Heart right ventricle (tissue), 16 donors: Measurements from ENCODE around the gene SLC12A6. TPM values are rescaled to one million over a fixed set of nuclear protein-coding genes. Genes with fewer than 3 reads are reported as not detected.

Experiments
- ATAC-seq, 8 donors: fragments of 200-7000 bp; cut with Tn5 transposase; one replicate each; pipeline ENCODE4 v1.9.1; 2020; ENCODE audit warnings: mild to moderate bottlenecking in 8 of 8, moderate library complexity in 8 of 8, moderate number of reproducible peaks in 1 of 8
- DNase-seq, 2 donors: peaks; one replicate each; pipeline ENCODE4 v3.0.0-alpha.2; 2020
- H3K27ac ChIP-seq, 10 donors: fragments of 200-600 bp; sonication (generic) in 2 of 10; one replicate each; pipeline versions ENCODE4 v1.5.0 to v1.8.0; 2020 to 2022; ENCODE audit warnings: mild to moderate bottlenecking in 3 of 10
- H3K27me3 ChIP-seq, 7 donors: fragments of 200-600 bp; one replicate each; pipeline ENCODE4 v1.8.0; 2021 to 2022; ENCODE audit warnings: mild to moderate bottlenecking in 2 of 7
- H3K36me3 ChIP-seq, 9 donors: fragments of 200-600 bp; sonication (generic) in 1 of 9; one replicate each; pipeline versions ENCODE4 v1.5.0 to v1.8.0; 2020 to 2022; ENCODE audit warnings: mild to moderate bottlenecking in 2 of 9
- H3K4me1 ChIP-seq, 9 donors: fragments of 200-600 bp; sonication (generic) in 1 of 9; one replicate each; pipeline versions ENCODE4 v1.5.0 to v1.8.0; 2020 to 2022; ENCODE audit warnings: mild to moderate bottlenecking in 4 of 9
- H3K4me3 ChIP-seq, 10 donors: fragments of 200-600 bp; sonication (generic) in 2 of 10; one replicate each; pipeline versions ENCODE4 v1.5.0 to v1.8.0; 2020 to 2022; ENCODE audit warnings: mild to moderate bottlenecking in 7 of 10, moderate library complexity in 2 of 10
- H3K9me3 ChIP-seq, 11 donors: fragments of 200-600 bp in 10 of 11; sonication (generic) in 2 of 11; one replicate each; pipeline versions ENCODE4 v1.5.0 to v1.8.0; 2013 to 2022; ENCODE audit warnings: mild to moderate bottlenecking in 2 of 11, control low read depth in 1 of 11, moderate library complexity in 1 of 11
- WGBS, 2 donors: extraction: QIAGEN DNeasy Blood & Tissue Kit; methylation state at CpG; one replicate each; pipeline ENCODE4 v1.1.7; 2013; ENCODE audit warnings: inconsistent platforms in 1 of 2; 5-methylcytosine and 5-hydroxymethylcytosine counted together
- intact Hi-C, 10 donors: fragments of 100-400 bp; cut with DNase I; formaldehyde crosslinking; loops; one replicate each; pipeline versions ENCODE4 v1.11.1 to v1.14.2; 2022
- polyA plus RNA-seq, 2 donors: library from polyadenylated mRNA; stranded (reverse); fragments of 200-250 nt; gene quantifications; one replicate each; pipeline ENCODE4 v1.2.3, GENCODE V29; 2013
- total RNA-seq, 10 donors: library from RNA; stranded (reverse); fragmentation: NEBNext Ultra II Directional in 3 of 10; extraction: Animal tissue kit (Norgen Biotek cat#: 25700) in 3 of 10; gene quantifications; one replicate each; pipeline versions ENCODE4 v1.2.1 to v1.2.4, GENCODE V29; 2021 to 2023
- TF ChIP-seq, protein P1 (sequence below), 9 donors: fragments of 200-600 bp; sonication (generic) in 2 of 9; IDR thresholded peaks; one replicate each; pipeline versions ENCODE4 v1.5.0 to v1.8.0; 2021 to 2022; ENCODE audit warnings: antibody characterized with exemption in 9 of 9, mild to moderate bottlenecking in 5 of 9, moderate library complexity in 1 of 9
- donor health status: Arrhythmogenic right ventricular cardiomyopathy.
- donor health status: ischemic (EF 13 %, LVEDD 7.1; RV severe dilation, severe dysfunction).
- donor health status: healthy with polysubstance abuse.
- donor health status: DM: no; HTN: yes; CAD: no.
- donor health status: DM: no; HTN: no; CAD: no.
- donor health status: ischemic (EF 25% LVEDD 6.9; RV normal size, moderate dysfunction).
- donor health status: ischemic (EF 25% LVEDD 5.7; RV mildly dilated, moderate dysfunction).
- donor health status: healthy.
- donor health status: DM: yes; HTN: yes; CAD: no.
- donor health status: Ischemic cardiomyopathy.
- donor health status: ischemic (EF 35%, LVEDD 5.7; RV mildly dilated, moderate dysfunction).
- donor health status: nonischemic (EF 11% LVEDD 7.7; RV severe dilation, severe dysfunction).
- donor health status: DM: yes; HTN: yes; CAD: no.
- donor health status: PGD.
- donor health status: ischemic (EF 29% LVEDD 5.4; RV normal size, mild dysfunction).
- donor health status: nonischemic (EF 23%, LVEDD 6.1; RV moderate dilation, normal function).

SLC12A6 gene
- total and polyA plus RNA-seq, 12 donors: 3.4 to 33.6 (median 24.3) TPM

DNA sequence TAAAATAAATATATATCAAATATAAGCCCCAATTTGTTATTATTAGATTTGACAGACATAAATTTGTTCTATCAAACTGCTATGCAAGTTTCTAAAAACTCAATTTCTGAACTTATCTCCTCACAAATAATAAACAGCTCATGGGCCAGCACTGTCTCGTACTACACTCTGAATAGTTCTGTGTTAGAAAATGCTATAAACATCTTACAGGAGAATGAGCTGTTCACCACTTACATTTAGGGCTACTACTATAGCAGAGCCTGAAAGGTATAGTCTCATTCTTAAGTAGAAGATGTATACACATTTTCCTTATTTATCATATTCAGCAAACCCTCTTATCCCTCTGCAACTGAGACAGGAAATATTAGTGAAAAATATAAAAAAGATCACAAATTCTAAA is 12.6 kb downstream of the SLC12A6 start:
- 86 to 94% methylated on average over 1 of the region's 1 CpG for WGBS, 2 donors
- ATAC-seq: no peak
- DNase-seq: no peak
- no peak overlapping the region for H3K4me3 ChIP-seq
- no peak overlapping the region for H3K27ac ChIP-seq
- TF ChIP-seq, protein P1, sequence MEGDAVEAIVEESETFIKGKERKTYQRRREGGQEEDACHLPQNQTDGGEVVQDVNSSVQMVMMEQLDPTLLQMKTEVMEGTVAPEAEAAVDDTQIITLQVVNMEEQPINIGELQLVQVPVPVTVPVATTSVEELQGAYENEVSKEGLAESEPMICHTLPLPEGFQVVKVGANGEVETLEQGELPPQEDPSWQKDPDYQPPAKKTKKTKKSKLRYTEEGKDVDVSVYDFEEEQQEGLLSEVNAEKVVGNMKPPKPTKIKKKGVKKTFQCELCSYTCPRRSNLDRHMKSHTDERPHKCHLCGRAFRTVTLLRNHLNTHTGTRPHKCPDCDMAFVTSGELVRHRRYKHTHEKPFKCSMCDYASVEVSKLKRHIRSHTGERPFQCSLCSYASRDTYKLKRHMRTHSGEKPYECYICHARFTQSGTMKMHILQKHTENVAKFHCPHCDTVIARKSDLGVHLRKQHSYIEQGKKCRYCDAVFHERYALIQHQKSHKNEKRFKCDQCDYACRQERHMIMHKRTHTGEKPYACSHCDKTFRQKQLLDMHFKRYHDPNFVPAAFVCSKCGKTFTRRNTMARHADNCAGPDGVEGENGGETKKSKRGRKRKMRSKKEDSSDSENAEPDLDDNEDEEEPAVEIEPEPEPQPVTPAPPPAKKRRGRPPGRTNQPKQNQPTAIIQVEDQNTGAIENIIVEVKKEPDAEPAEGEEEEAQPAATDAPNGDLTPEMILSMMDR (IDR thresholded peaks at IDR 0.05): no peak
- H3K4me1 ChIP-seq: peaks cover 0 to 20% (median 4%) of the 10 kb centered on the region in 9 donors
- H3K36me3 ChIP-seq: no peaks in the 10 kb centered on the region
- no peaks in the 10 kb centered on the region for H3K9me3 ChIP-seq
- no peaks in the 10 kb centered on the region for H3K27me3 ChIP-seq
- intact Hi-C loops: loop anchor here in 2 of 10 donors (10.0 kb wide), 2 partner anchors 50 to 60 kb away; no protein-coding TSS in a partner anchor

DNA sequence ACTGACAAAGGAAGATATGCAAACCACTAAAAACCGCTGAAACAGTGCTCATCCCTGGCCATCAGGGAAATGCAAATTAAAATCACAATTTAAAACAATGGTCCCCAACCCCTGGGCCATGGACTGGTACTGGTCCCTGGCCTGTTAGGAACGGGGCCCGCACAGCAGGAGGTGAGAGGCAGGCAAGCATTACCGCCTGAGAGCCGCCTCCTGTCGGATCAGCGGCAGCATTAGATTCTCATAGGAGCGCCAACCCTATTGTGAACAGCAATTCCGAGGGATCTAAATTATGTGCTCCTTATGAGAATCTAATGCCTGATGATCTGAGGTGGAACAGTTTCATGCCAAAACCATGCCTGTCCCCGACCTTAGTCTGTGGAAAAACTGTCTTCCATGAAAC is 14.4 kb downstream of the SLC12A6 start:
- intact Hi-C loops: loop anchor here in 2 of 10 donors (10.0 kb wide), 2 partner anchors 48 to 58 kb away; no protein-coding TSS in a partner anchor
- Histone ChIP-seq H3K36me3 (no peaks in the 10 kb centered on the region), H3K27me3 (no peaks in the 10 kb centered on the region), H3K4me1 (peaks cover 0 to 22% (median 5%) of the 10 kb centered on the region in 9 donors), H3K9me3 (no peaks in the 10 kb centered on the region), H3K27ac (no peak overlapping the region), H3K4me3 (no peak overlapping the region)
- WGBS, 2 donors: 97% methylated on average over 10 of the region's 10 CpGs
- no peak for ATAC-seq
- TF ChIP-seq, protein P1 (IDR thresholded peaks at IDR 0.05): no peak
- no peak for DNase-seq

DNA sequence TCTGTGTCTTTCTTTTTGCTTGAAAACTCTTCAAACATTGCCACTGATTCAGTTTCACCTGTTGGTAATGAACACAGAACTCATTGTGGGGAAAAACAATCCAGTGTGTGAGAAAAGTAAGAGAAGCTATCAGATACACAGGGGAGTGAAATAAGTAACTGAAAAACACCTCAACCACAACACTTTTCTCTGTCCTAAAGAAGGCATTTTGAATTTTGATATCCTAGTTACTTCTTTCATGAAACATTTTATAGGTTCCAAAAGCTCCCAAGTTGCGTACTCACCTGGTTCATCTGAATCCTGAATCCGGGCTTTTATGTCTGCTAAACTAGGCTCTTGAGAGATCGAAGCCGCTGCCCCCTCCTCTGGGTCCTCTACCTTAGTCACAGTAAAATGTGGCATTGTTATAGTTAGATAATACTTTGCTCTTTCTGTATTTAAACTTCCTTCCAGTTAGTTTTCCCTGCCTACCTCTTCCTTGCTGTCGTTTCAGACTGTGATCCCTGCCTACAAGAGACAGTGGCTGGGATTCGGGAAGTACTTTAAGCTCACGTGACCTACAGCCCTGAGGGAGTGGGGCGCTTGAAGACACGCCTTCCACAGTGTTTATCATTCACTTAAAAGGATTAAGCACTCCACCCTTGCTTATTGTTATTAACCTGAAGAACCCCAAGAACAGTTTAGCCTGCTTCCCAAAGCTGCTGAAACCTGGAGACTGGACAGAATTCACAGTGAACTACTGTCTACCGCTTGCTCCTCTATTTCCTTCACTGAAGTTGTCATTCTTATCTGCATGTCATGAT is 19.1 kb downstream of the SLC12A6 start:
- Histone ChIP-seq H3K27ac (peak overlapping the region in 9 of 10 donors; percentile 4 to 82 (median 63)), H3K36me3 (peaks cover 0 to 15% (median 0%) of the 10 kb centered on the region in 9 donors), H3K4me1 (peaks cover 0 to 32% (median 29%) of the 10 kb centered on the region in 9 donors), H3K4me3 (peak overlapping the region in 9 of 10 donors; percentile 36 to 73 (median 57)), H3K9me3 (no peaks in the 10 kb centered on the region), H3K27me3 (no peaks in the 10 kb centered on the region)
- ATAC-seq (peak; percentile 93 to 99 (median 97)), DNase-seq (peak in 1 of 2 donors; percentile 72)
- TF ChIP-seq, protein P1 (IDR thresholded peaks at IDR 0.05): no peak
- 6% methylated on average over 10 of the region's 10 CpGs for WGBS, 2 donors
- intact Hi-C loops: loop anchor here in 3 of 10 donors (2.0 to 5.0 kb wide), 3 partner anchors 20 to 49 kb away; partner anchors contain the start of gene LPCAT4 (in 1 of the 3)

DNA sequence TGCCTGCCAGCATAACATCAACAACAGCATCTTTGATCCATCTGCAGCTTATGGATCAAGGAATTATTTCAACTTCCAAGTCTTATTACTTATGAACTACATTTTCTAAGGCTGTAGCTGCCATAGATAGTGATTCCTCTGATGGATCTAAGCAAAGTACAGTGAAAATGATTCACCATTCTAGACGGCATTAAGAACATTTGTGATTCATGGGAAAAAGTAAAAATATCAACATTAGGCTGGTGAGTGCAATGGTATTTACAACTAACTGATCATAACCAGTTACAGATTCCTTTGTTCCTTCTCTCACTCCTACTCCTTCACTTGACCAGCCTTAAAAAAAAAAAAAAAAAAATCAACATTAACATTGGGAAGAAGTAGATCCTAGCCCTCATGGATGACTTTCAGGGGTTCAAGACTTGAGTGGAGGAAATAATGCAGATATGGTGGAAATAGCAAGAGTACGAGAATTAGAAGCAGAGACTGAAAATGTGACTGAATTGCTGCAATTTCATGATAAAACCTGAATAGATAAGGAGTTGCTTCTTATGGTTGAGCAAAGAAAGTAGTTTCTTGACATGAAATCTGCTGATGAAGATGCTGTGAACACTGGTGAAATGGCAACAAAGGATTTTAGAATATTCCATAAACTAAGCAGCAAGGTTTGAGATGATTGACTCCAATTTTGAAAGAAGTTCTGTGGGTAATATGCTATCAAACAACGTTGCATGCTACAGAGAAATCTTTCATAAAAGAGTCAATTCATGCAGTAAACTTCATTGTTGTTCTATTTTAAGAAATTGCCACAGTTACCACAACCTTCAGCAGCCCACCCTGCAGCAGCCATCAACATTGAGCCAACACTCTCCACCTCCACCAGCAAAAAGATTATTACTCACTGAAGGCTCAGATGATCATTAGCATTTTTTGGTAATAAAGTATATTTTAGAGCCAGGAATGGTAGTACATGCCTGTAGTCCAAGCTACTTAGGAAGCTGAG is 22.8 kb downstream of the SLC12A6 start:
- Histone ChIP-seq H3K4me3 (no peak overlapping the region), H3K9me3 (no peaks in the 10 kb centered on the region), H3K27ac (no peak overlapping the region), H3K27me3 (no peaks in the 10 kb centered on the region), H3K36me3 (peaks cover 0 to 24% (median 0%) of the 10 kb centered on the region in 9 donors), H3K4me1 (peaks cover 0 to 32% (median 29%) of the 10 kb centered on the region in 9 donors)
- DNase-seq: no peak
- TF ChIP-seq, protein P1 (IDR thresholded peaks at IDR 0.05): no peak
- no peak for ATAC-seq
- intact Hi-C loops: loop anchor here in 2 of 10 donors (5.0 kb wide), 2 partner anchors 37 to 53 kb away; partner anchors contain the start of gene LPCAT4 (in 1 of the 2)
- WGBS, 2 donors: 83 to 89% methylated on average over 3 of the region's 3 CpGs
